ENCODE results near the gene PKNOX2. TPM values are rescaled to one million over a fixed set of nuclear protein-coding genes. Genes with fewer than 3 reads are reported as not detected.

The PKNOX2 gene, protein sequence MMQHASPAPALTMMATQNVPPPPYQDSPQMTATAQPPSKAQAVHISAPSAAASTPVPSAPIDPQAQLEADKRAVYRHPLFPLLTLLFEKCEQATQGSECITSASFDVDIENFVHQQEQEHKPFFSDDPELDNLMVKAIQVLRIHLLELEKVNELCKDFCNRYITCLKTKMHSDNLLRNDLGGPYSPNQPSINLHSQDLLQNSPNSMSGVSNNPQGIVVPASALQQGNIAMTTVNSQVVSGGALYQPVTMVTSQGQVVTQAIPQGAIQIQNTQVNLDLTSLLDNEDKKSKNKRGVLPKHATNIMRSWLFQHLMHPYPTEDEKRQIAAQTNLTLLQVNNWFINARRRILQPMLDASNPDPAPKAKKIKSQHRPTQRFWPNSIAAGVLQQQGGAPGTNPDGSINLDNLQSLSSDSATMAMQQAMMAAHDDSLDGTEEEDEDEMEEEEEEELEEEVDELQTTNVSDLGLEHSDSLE
- 12.1 TPM for total RNA-seq

- H3K4me3 ChIP-seq: peak within 1 kb of the TSS; percentile 52 to 82
- no peaks in the 10 kb centered on the region for H3K36me3 ChIP-seq
- peak; percentile 40 to 85 (median 73) for TF ChIP-seq CTCF (IDR thresholded peaks at IDR 0.05)
- H3K27me3 ChIP-seq: no peaks in the 10 kb centered on the region
- DNase-seq (ENCODE audit: low spot score in 2 of 2): peak in 1 of 2 donors; percentile 83
- intact Hi-C loops (cut with DNase I): loop anchor here (1.0 to 10.0 kb wide), 9 partner anchors 54 to 950 kb away; partner anchors contain the start of genes CCDC15, FEZ1, STT3A and TMEM218
- H3K9me3 ChIP-seq: no peaks in the 10 kb centered on the region
- peak within 1 kb of the TSS; percentile 80 to 91 for H3K27ac ChIP-seq
- H3K4me1 ChIP-seq: peaks cover 8 to 26% of the 10 kb centered on the region in 2 donors
Observed at GRCh38 chr11:125164422-125165110, at the start of gene PKNOX2. TSS of gene PKNOX2 (plus strand) at chr11:125164751. CDS start at chr11:125351306, 186,555 bp downstream.

DNA sequence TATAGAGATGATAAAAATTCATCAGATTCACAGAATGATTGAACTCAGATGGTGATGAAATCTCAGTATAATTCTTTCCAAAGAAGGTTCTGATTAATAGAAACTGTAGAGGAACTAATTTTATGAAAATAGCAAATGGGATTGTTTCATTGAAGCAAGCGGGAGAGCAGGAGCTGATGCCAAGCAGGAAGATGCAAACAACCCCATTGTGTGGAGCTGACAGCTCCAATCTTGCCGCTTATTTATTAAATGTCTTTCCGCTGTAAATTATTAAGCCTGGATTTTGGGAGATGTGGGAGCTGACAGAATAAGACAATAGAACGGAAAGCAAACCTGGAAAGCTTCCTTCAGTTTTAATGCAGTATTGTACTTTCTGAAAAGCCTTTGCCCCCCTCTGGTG is 47.1 kb upstream of the PKNOX2 start:
- Histone ChIP-seq H3K36me3 (no peaks in the 10 kb centered on the region), H3K4me3 (no peak overlapping the region), H3K27ac (no peak overlapping the region), H3K9me3 (no peaks in the 10 kb centered on the region), H3K27me3 (no peaks in the 10 kb centered on the region), H3K4me1 (no peaks in the 10 kb centered on the region)
- intact Hi-C loops (cut with DNase I): loop anchor here (10.0 kb wide), 3 partner anchors 313 to 1003 kb away; partner anchors contain the start of genes FEZ1, MSANTD2 and VWA5A
- no peak for TF ChIP-seq CTCF (IDR thresholded peaks at IDR 0.05)
- DNase-seq (ENCODE audit: low spot score in 2 of 2): no peak

DNA sequence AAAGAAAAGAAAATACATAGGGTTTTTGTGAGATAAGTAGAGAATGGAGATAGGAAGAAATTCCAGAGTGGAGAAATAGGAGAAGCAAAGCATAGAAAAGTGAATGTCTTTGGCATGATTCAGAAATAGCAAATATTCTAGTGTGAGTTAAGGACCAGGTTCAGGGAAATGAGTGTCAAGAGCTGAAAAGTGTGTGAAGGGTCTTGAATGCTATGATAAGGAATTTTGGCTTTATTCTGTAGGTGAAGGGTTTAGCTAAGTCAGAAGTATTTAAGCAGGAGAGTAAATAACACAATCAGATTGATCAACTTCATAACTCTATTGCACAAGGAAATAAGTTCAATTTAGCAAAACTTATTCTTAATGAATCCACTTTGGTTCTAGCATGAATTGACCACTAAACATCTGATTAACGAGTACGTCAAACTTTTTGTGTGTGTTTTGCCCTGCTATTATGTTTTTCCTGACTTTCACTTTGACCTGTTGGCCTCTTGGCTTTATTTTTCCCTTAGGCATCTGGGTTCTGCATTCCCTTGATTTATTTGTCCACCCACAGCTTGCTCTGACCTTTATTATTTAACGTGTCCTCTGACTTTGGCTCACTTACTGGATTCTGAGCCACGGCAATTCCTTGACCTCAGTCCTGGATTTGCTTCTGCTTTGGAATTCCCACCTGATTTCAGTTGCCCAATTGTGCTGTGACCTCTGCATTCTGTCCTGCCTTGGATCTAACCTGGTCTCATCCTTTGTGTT is 41.2 kb upstream of the PKNOX2 start:
- no peak overlapping the region for H3K27ac ChIP-seq
- no peaks in the 10 kb centered on the region for H3K9me3 ChIP-seq
- intact Hi-C loops (cut with DNase I): no loop called here
- no peak overlapping the region for H3K4me3 ChIP-seq
- no peak for DNase-seq (ENCODE audit: low spot score in 2 of 2)
- no peaks in the 10 kb centered on the region for H3K36me3 ChIP-seq
- no peaks in the 10 kb centered on the region for H3K4me1 ChIP-seq
- TF ChIP-seq CTCF (IDR thresholded peaks at IDR 0.05): no peak
- no peaks in the 10 kb centered on the region for H3K27me3 ChIP-seq

DNA sequence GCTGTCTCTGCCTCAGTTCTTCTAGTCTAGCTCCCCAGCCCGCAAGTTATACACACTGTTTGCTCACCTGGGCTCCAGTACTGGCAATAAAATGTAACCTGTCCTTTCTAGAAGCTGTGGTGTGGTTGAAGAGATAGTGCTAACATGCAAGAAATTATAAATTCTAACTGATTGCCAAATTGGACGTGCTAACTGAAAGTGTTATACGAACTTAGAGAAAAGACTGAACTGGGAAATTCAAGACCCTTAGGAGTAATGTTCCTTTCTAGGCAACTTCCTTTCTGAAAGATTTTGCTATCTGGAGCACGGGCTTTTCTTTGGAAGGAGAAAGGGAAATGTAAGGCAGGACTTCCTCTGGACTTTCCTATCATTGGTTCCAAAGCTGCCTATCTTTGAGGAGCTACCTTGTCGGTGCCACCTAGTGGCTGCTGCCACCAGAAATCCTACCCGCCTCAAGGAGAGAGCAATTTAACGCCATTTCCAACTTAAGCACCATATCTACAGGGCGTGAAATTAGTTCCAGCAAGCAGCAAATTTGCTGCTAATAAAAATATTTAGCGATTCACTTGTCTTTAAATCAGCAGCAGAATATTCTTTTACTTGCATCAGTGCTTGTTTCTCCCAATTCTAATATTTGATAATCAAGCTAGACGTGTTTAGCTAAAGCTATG is 40.5 kb upstream of the PKNOX2 start:
- intact Hi-C loops (cut with DNase I): no loop called here
- H3K36me3 ChIP-seq: no peaks in the 10 kb centered on the region
- no peak overlapping the region for H3K4me3 ChIP-seq
- H3K27me3 ChIP-seq: no peaks in the 10 kb centered on the region
- H3K4me1 ChIP-seq: no peaks in the 10 kb centered on the region
- H3K9me3 ChIP-seq: no peaks in the 10 kb centered on the region
- no peak for DNase-seq (ENCODE audit: low spot score in 2 of 2)
- TF ChIP-seq CTCF (IDR thresholded peaks at IDR 0.05): peak in 2 of 3 experiments; percentile 22 to 38
- H3K27ac ChIP-seq: no peak overlapping the region

DNA sequence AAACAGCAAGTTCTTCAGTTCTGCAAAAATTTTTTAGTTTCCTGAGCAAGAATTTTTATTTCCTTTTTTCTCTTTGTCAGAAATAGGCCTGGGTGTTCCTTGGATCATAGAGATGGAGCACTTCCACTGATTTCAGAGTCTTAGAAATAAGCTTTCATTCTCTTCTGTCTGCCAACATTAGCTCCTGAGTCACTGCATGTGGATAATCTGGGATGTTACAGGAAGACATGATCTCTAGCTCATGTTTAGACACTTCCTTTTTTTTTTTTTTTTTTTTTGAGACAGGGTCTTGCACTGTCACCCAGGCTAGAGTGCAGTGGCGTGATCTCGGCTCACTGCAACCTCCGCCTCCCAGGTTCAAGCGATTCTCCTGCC is 39.9 kb upstream of the PKNOX2 start:
- intact Hi-C loops (cut with DNase I): no loop called here
- DNase-seq (ENCODE audit: low spot score in 2 of 2): no peak
- no peaks in the 10 kb centered on the region for H3K27me3 ChIP-seq
- H3K4me3 ChIP-seq: no peak overlapping the region
- TF ChIP-seq CTCF (IDR thresholded peaks at IDR 0.05): no peak
- no peaks in the 10 kb centered on the region for H3K4me1 ChIP-seq
- H3K36me3 ChIP-seq: no peaks in the 10 kb centered on the region
- no peaks in the 10 kb centered on the region for H3K9me3 ChIP-seq
- H3K27ac ChIP-seq: no peak overlapping the region

Data from ascending aorta (tissue), 2 donors.